PC-3 (cell line): ENCODE data around the gene LAYN.

ENCODE experiments used
- CTCF ChIP-seq: fragments of 300-600 bp; sonication (generic); conservative IDR thresholded peaks from 2 replicates; pipeline ENCODE4 v1.5.1; 2017; ENCODE audit warnings: antibody characterized with exemption, low read depth, mild to moderate bottlenecking, low read length
- EZH2 ChIP-seq: fragments of 300-600 bp; sonication (generic); IDR thresholded peaks from one replicate; pipeline ENCODE4 v1.6.1; 2017; ENCODE audit warnings: antibody characterized with exemption, mild to moderate bottlenecking, low read length; ENCODE audit not compliant: unreplicated experiment

DNA sequence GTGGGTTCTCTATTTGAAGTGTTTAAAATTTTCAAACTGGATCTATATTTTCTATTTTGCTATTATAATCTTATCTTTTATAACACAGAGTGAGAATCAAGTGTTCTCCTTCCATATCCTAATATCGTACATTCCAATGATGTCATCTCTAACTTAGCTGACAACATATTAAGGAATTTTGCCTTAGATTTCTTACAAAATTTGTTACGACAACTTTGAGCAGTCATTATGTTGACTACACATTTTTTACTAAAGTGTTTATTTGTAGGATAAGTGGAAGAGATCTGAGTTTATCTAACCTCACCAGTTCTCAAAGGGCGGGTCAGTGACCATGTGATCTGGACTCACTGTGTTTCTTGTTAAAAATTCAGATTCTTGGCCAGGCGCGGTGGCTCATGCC lies 41.0 kb upstream of the LAYN start:
- TF ChIP-seq CTCF (no peak), EZH2 (no peak)
